Activated CD4-positive, alpha-beta T cell treated with anti-CD3 and anti-CD28 coated beads, Interleukin-2, amount 50 U/mL, for 16 hours (primary cell): ENCODE results near the gene RABL6.
A peak's percentile ranks its signal among the peaks of the same experiment; 100 is the strongest.
"Not testable (repeated sequence)": the region's sequence is repeated elsewhere in the genome, so short reads cannot be mapped to it uniquely, and the experiment has no call there.

Source experiments
- DNase-seq: peaks from one replicate; pipeline ENCODE4 v3.0.0-alpha.2; 2020

RABL6 gene

GRCh38 chr9:136837146-136837855 is 29.6 kb downstream of the RABL6 start:
- DNase-seq: no peak

- DNase-seq: not testable (repeated sequence)
These were observed 30.1 kb downstream of the RABL6 start for GRCh38 chr9:136837856-136838277.

GRCh38 chr9:136838314-136839228 is 30.8 kb downstream of the RABL6 start:
- DNase-seq: no peak

- DNase-seq: no peak
These were observed 31.7 kb downstream of the RABL6 start for GRCh38 chr9:136839229-136840139.

DNA sequence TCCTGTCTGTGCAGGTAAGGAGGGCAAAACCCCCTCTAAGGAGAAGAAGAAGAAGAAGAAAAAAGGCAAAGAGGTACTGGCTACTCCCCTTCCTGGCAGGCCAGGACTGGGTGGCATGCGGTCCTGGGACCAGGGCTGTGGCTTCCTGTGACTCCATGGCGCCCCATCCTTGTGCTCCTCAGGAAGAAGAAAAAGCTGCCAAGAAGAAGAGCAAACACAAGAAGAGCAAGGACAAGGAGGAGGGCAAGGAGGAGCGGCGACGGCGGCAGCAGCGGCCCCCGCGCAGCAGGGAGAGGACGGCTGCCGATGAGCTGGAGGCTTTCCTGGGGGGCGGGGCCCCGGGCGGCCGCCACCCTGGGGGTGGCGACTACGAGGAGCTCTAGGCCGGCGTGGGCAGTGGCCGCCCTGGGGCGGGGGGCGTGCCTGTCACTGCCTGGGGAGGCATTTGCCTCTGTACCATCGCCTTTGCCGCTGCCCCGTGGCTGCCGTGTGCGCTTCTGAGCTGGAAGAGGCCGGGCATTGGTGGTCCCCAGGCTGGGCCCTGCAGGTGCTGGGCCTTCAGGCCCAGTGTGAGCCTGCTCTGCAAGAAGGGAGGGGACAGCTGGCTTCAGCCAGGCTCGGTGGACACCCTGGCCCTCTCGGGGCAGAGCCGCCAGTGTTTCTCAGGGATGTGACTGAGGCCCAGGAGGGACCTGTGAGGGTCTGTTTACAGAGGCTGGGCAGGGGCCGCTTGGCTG is 32.6 kb downstream of the RABL6 start:
- no peak for DNase-seq

- DNase-seq: no peak
These were observed 33.3 kb downstream of the RABL6 start for GRCh38 chr9:136840877-136841645.

DNA sequence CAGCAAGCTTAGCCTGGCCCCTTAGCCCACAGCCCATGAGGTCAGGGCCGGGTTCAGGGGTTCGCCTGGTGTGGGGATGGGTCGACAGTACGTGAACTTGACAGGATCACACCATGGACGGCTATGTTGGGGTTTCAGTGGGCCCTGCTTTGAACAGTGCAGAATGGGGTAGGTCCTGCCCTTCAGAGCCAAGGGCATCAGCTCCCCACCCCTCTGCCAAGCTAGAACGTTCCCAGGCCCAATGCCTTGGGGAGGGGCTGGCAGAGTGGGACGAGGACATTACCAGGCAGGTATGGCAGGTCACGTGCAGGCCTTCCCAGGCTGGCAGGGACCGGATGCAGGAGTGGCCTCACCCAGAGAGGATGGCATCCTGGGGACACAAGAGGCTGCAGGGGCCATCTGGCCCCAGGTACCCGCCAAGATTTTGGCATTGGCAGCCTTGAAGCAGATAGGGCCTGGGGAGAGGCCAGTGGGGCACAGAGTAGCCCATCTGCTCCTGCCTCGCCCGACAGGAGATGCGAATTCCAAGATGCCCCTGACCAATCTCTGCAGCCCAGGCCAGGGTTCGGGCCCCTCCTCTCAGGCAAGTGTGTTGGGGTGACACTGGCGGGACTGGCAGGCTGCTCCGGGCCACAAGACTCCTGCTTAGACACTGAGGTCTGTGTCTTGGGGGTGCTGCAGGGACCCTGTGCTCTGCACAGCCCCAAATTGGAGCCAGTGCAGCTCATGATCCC is 34.1 kb downstream of the RABL6 start:
- not testable (repeated sequence) for DNase-seq

GRCh38 chr9:136842380-136842948 is 34.7 kb downstream of the RABL6 start, which contains the start of gene AJM1:
Gene AJM1 (plus strand): TSS chr9:136842478. CDS start chr9:136844415, 1,937 bp downstream.
- DNase-seq: peak; percentile 82

DNA sequence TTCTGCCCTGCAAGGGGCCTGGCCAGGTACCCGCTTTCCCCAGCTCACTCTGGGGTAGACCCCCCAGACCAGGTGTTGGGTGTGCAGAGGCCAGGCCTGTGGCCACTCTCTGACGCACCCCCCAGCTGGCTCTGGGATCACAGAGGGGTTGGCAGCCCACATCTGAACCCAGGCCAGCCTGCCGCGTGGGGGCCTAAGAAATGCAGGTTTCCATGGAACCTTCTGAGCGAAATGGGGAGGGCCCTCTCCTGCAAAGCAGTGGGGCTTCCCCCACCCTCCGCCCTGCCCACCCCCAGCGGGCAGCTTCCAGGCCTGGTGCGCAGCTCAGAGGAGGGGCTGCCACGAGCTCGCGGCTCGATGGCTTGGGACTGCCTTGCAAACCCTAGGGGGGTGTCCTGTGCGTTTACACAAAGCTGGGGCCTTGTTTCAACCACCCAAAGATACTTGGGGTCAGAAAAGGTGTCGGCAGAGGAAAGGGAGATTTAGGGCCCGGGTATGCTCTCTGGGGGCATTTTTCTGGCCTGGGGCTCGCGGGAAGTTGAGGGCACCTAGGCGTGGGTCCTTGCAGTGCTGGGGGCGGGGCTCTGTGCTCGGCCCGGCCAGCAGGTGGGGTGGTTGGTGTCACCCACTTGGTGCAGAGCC is 35.5 kb downstream of the RABL6 start:
- not testable (repeated sequence) for DNase-seq

DNA sequence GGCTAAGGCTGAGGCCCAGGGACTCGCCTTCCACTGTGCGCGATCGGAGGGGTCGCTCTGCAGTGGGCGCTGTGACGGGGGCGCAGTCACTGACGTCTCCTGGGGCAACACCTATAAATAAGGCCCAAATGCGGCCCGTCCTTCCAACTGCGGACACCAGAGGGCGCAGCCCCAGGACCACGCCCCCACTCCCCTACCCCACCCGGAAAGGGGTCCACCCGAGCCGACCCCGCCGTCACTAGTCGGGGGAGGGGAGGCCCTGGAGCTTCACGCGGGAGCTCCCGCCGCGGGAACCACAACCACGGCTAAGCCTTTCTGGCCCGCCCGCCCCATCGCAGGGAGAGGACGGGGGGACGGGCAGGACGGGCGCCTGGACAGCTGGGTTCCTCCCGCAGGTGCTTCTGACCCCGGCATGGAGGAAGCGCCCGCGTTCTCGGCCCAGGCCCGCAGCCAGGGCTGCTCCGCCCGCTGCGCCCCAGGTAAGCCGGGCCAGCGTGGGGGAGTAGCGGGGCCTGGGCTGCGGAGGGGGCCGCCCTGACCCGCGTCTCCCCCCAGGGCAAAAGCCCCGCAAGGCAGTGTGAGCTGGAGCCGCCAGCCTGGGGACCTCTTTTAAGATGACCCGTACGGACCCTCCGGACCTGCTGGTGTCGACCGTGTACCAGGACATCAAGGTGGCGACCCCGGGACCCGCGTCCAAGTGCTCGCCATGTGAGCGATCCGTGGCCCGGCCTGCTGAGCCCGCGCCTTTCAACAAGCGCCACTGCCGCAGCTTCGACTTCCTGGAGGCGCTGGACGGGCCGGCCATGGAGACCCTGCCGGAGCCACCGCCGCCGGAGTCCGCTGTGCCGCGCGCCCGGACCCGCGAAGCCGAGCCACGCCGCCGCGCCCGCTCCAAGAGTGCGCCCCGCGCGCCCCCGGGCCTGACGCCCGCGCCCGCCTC is 36.3 kb downstream of the RABL6 start:
- DNase-seq: peak; percentile 52

DNA sequence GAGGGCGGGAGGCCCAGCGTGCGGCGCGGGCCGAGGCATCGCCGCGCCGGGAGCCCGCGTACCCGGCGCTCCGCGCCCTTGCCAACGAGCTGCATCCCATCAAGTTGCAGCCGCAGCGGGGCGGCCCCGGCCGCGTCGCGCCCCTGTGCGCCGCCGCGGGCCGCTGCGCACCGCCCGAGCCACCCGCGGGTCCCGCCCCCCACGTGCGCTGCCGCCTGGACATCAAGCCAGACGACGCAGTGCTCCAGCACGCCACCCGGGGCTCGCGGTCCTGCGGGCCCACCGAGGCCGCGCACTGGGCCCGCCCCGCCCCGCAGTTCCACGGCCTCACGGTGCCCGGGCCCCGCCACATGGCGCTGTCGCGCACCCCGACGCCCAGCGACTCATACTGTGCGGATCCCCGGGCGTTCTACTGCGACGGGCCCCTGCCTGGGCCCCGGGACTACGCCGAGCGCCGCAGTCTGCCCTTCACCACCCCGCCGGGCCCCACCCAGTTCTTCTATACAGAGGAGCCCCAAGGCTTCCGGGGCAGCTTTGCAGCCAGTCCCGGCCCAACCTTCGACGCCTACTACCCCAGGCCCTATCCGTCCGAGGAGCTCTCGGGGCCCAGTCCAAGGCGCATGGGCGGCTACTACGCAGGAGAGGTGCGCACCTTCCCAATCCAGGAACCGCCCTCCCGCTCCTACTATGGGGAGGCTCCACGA is 37.2 kb downstream of the RABL6 start:
- DNase-seq: peak; percentile 21

- no peak for DNase-seq
These were observed 37.9 kb downstream of the RABL6 start for GRCh38 chr9:136845465-136846260.

DNA sequence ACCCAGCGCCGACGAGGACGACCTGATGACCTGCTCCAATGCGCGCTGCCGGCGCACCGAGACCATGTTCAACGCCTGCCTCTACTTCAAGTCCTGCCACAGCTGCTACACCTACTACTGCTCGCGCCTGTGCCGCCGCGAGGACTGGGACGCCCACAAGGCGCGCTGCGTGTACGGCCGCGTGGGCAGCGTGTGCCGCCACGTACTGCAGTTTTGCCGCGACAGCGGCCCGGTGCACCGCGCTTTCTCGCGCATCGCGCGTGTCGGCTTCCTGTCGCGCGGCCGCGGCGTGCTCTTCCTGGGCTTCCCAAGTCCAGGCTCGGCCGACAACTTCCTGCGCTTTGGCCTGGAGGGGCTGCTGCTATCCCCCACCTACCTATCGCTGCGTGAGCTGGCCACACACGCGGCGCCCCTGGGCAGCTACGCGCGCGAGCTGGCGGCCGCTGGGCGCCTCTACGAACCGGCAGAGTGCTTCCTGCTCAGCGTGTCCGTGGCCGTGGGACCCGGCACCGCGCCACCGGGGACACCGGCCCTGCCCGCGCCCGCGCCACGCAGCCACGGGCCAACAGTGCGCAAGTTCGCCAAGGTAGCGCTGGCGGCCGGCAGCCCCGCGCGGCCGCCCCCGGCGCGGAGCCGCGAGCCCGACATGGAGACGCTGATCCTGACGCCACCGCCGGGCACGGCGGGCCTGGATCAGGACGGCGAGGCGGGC is 38.8 kb downstream of the RABL6 start:
- no peak for DNase-seq

GRCh38 chr9:136847088-136847825 is 39.5 kb downstream of the RABL6 start:
- peak; percentile 38 for DNase-seq

DNA sequence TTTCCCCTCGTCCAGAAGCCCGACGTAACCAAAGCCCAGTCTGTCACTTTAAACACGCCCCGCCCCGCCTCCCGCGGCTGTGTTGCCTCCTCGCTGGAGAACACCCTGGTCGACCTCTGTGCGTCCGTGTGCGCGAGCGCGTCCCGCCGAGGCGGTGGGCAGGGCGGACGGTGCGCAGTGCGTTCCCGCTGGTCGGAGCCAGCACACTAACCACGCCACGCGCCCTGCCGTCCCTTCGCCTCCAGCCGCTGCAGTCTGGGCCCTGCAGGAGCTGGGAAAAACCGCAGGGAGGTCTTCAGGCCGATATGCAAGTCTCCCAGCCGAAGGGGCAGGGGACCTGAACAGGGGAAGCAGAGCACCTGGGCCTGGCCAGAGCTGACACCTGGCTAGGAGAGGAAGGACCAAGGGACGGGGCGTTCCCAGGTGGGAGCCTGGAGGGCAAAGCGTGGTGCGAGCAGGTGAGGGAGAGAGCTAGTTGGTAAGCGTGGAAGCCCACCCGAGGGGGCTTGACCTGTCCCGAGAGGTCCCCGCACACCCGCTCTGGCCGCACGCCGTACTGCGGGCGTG is 40.2 kb downstream of the RABL6 start:
- peak; percentile 89 for DNase-seq
